IPS-18a (cell line): ENCODE measurements around the gene CHTF18.
"Not testable (repeated sequence)": the region's sequence is repeated elsewhere in the genome, so short reads cannot be mapped to it uniquely, and the experiment has no call there.

Source experiments
- H3K27ac ChIP-seq: one replicate; pipeline ENCODE4 v1.5.1; 2013; ENCODE audit warnings: low read length
- H3K27me3 ChIP-seq: one replicate; pipeline ENCODE4 v1.6.1; 2013; ENCODE audit warnings: mild to moderate bottlenecking, low read length; ENCODE audit not compliant: control insufficient read depth, insufficient read depth
- H3K36me3 ChIP-seq: one replicate; pipeline ENCODE4 v1.6.1; 2013; ENCODE audit warnings: low read depth, low read length; ENCODE audit not compliant: control insufficient read depth
- H3K4me1 ChIP-seq: one replicate; pipeline ENCODE4 v1.6.1; 2013; ENCODE audit warnings: low read depth, low read length; ENCODE audit not compliant: control insufficient read depth
- H3K4me3 ChIP-seq: one replicate; pipeline ENCODE4 v1.5.1; 2013; ENCODE audit warnings: low read length
- H3K9ac ChIP-seq: one replicate; pipeline ENCODE4 v1.6.1; 2013; ENCODE audit warnings: mild to moderate bottlenecking, low read length, moderate library complexity
- H3K9me3 ChIP-seq: one replicate; pipeline ENCODE4 v1.6.1; 2013; ENCODE audit warnings: low read depth, low read length; ENCODE audit not compliant: control insufficient read depth

Gene CHTF18

GRCh38 chr16:819336-820043, 31.1 kb downstream of the CHTF18 start:
- Histone ChIP-seq H3K4me1 (no peaks in the 10 kb centered on the region), H3K36me3 (no peaks in the 10 kb centered on the region), H3K27me3 (no peaks in the 10 kb centered on the region), H3K9me3 (no peaks in the 10 kb centered on the region), H3K9ac (no peak overlapping the region), H3K4me3 (no peak overlapping the region), H3K27ac (no peak overlapping the region)

- H3K4me3 ChIP-seq, H3K27ac ChIP-seq, H3K27me3 ChIP-seq, H3K9me3 ChIP-seq, H3K36me3 ChIP-seq, H3K4me1 ChIP-seq, H3K9ac ChIP-seq: not testable (repeated sequence)
These were observed 31.6 kb downstream of the CHTF18 start for GRCh38 chr16:820044-820408.

GRCh38 chr16:820748-821147, 32.3 kb downstream of the CHTF18 start:
- Histone ChIP-seq H3K4me3 (no peak overlapping the region), H3K36me3 (no peaks in the 10 kb centered on the region), H3K27ac (no peak overlapping the region), H3K9me3 (no peaks in the 10 kb centered on the region), H3K4me1 (no peaks in the 10 kb centered on the region), H3K9ac (no peak overlapping the region), H3K27me3 (no peaks in the 10 kb centered on the region)

- Histone ChIP-seq H3K4me3 (no peak overlapping the region), H3K4me1 (no peaks in the 10 kb centered on the region), H3K9ac (no peak overlapping the region), H3K27me3 (no peaks in the 10 kb centered on the region), H3K27ac (no peak overlapping the region), H3K9me3 (no peaks in the 10 kb centered on the region), H3K36me3 (no peaks in the 10 kb centered on the region)
These were observed 33.3 kb downstream of the CHTF18 start for GRCh38 chr16:821751-822150.

GRCh38 chr16:822174-822908, 33.9 kb downstream of the CHTF18 start:
- H3K36me3 ChIP-seq, result no peaks in the 10 kb centered on the region
- H3K9ac ChIP-seq, result no peak overlapping the region
- H3K4me3 ChIP-seq, result no peak overlapping the region
- no peaks in the 10 kb centered on the region for H3K9me3 ChIP-seq
- no peaks in the 10 kb centered on the region for H3K4me1 ChIP-seq
- no peaks in the 10 kb centered on the region for H3K27me3 ChIP-seq
- no peak overlapping the region for H3K27ac ChIP-seq

GRCh38 chr16:822909-823297, 34.5 kb downstream of the CHTF18 start:
- Histone ChIP-seq H3K9me3 (no peaks in the 10 kb centered on the region), H3K4me3 (no peak overlapping the region), H3K36me3 (no peaks in the 10 kb centered on the region), H3K9ac (no peak overlapping the region), H3K27ac (no peak overlapping the region), H3K4me1 (no peaks in the 10 kb centered on the region), H3K27me3 (no peaks in the 10 kb centered on the region)

GRCh38 chr16:824194-824593, 35.8 kb downstream of the CHTF18 start:
- no peaks in the 10 kb centered on the region for H3K4me1 ChIP-seq
- H3K9ac ChIP-seq, result no peak overlapping the region
- H3K4me3 ChIP-seq, result no peak overlapping the region
- H3K27ac ChIP-seq, result no peak overlapping the region
- no peaks in the 10 kb centered on the region for H3K36me3 ChIP-seq
- H3K27me3 ChIP-seq, result no peaks in the 10 kb centered on the region
- no peaks in the 10 kb centered on the region for H3K9me3 ChIP-seq

- Histone ChIP-seq H3K27me3 (no peaks in the 10 kb centered on the region), H3K4me3 (no peak overlapping the region), H3K27ac (no peak overlapping the region), H3K36me3 (no peaks in the 10 kb centered on the region), H3K4me1 (no peaks in the 10 kb centered on the region), H3K9me3 (no peaks in the 10 kb centered on the region), H3K9ac (no peak overlapping the region)
These were observed 36.2 kb downstream of the CHTF18 start for GRCh38 chr16:824601-825000.

- no peaks in the 10 kb centered on the region for H3K27me3 ChIP-seq
- H3K9me3 ChIP-seq, result no peaks in the 10 kb centered on the region
- H3K4me3 ChIP-seq, result no peak overlapping the region
- no peak overlapping the region for H3K9ac ChIP-seq
- no peak overlapping the region for H3K27ac ChIP-seq
- H3K4me1 ChIP-seq, result no peaks in the 10 kb centered on the region
- H3K36me3 ChIP-seq, result no peaks in the 10 kb centered on the region
These were observed 37.1 kb downstream of the CHTF18 start for GRCh38 chr16:825341-826061.

GRCh38 chr16:827513-827912, 39.1 kb downstream of the CHTF18 start:
- Histone ChIP-seq H3K4me1 (no peaks in the 10 kb centered on the region), H3K27me3 (no peaks in the 10 kb centered on the region), H3K9me3 (no peaks in the 10 kb centered on the region), H3K36me3 (no peaks in the 10 kb centered on the region), H3K9ac (no peak overlapping the region), H3K27ac (no peak overlapping the region), H3K4me3 (no peak overlapping the region)

- no peak overlapping the region for H3K27ac ChIP-seq
- no peak overlapping the region for H3K9ac ChIP-seq
- no peaks in the 10 kb centered on the region for H3K36me3 ChIP-seq
- no peaks in the 10 kb centered on the region for H3K27me3 ChIP-seq
- no peaks in the 10 kb centered on the region for H3K9me3 ChIP-seq
- H3K4me3 ChIP-seq, result no peak overlapping the region
- H3K4me1 ChIP-seq, result no peaks in the 10 kb centered on the region
These were observed 40.5 kb downstream of the CHTF18 start for GRCh38 chr16:828891-829290.
